ENCODE data around the gene FAM107B. TPM values are rescaled to one million over a fixed set of nuclear protein-coding genes. Genes with fewer than 3 reads are reported as not detected.

Gene FAM107B
- total and polyA plus RNA-seq, 8 donors = 22.6 to 105 (median 54.5) TPM

GRCh38 chr10:14667280-14667679 is 107.4 kb downstream of the FAM107B start:
- no peaks in the 10 kb centered on the region for H3K9me3 ChIP-seq
- H3K27ac ChIP-seq = no peak overlapping the region
- FAIRE-seq (peak; percentile 29), ATAC-seq (no peak), DNase-seq (no peak)
- no peak for TF ChIP-seq CTCF (IDR thresholded peaks at IDR 0.05)
- H3K4me1 ChIP-seq = peaks cover 4% of the 10 kb centered on the region in 3 donors
- H3K36me3 ChIP-seq = no peaks in the 10 kb centered on the region
- no peaks in the 10 kb centered on the region for H3K27me3 ChIP-seq
- H3K4me3 ChIP-seq = no peak overlapping the region
- intact Hi-C loops (cut with DNase I) = no loop called here
- 56 to 60% methylated on average over 6 of the region's 6 CpGs for WGBS, 2 donors

- Histone ChIP-seq H3K4me1 (peaks cover 4% of the 10 kb centered on the region in 3 donors), H3K4me3 (no peak overlapping the region), H3K9me3 (no peaks in the 10 kb centered on the region), H3K27ac (no peak overlapping the region), H3K36me3 (no peaks in the 10 kb centered on the region), H3K27me3 (no peaks in the 10 kb centered on the region)
- ATAC-seq (no peak), DNase-seq (no peak), FAIRE-seq (no peak)
- intact Hi-C loops (cut with DNase I) = no loop called here
- TF ChIP-seq CTCF (IDR thresholded peaks at IDR 0.05) = no peak
- WGBS, 2 donors = 84% methylated on average over 6 of the region's 6 CpGs
These were observed 108.5 kb downstream of the FAM107B start for GRCh38 chr10:14665865-14666857.

DNA sequence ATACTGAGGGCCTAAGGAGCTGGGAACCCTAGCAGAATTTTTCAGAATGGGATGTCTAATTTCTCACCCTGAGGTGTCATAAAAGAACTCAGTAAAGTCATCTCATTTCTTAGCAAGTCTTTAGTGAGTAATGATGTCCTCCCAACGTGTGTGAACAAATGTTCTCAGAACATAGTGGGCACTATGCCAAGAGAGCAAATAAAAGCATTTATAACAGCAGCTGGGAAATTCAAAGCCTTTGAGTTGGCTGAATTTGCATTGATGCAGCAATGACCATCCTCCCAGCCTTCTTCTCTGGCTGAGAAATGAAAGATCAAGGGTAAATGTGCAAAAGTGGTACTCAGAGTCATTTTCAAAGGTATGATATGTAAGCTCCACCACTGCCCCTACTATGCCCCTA is 109.4 kb downstream of the FAM107B start:
- Histone ChIP-seq H3K27me3 (no peaks in the 10 kb centered on the region), H3K9me3 (no peaks in the 10 kb centered on the region), H3K4me1 (peaks cover 3 to 4% (median 4%) of the 10 kb centered on the region in 3 donors), H3K4me3 (no peak overlapping the region), H3K36me3 (no peaks in the 10 kb centered on the region), H3K27ac (no peak overlapping the region)
- 3% methylated on average over 1 of the region's 1 CpG for WGBS, 2 donors
- TF ChIP-seq CTCF (IDR thresholded peaks at IDR 0.05) = no peak
- DNase-seq = peak in 1 of 6 donors; percentile 17
- intact Hi-C loops (cut with DNase I) = no loop called here
- no peak for FAIRE-seq
- ATAC-seq = peak; percentile 58 to 81 (median 73)

GRCh38 chr10:14664345-14664744 is 110.4 kb downstream of the FAM107B start:
- ATAC-seq = no peak
- Histone ChIP-seq H3K27ac (no peak overlapping the region), H3K9me3 (no peaks in the 10 kb centered on the region), H3K4me1 (peaks cover 0 to 4% (median 4%) of the 10 kb centered on the region in 3 donors), H3K36me3 (no peaks in the 10 kb centered on the region), H3K4me3 (no peak overlapping the region), H3K27me3 (no peaks in the 10 kb centered on the region)
- intact Hi-C loops (cut with DNase I) = no loop called here
- peak; percentile 66 for FAIRE-seq
- TF ChIP-seq CTCF (IDR thresholded peaks at IDR 0.05) = no peak
- WGBS, 2 donors = 89 to 90% methylated on average over 1 of the region's 1 CpG
- no peak for DNase-seq

DNA sequence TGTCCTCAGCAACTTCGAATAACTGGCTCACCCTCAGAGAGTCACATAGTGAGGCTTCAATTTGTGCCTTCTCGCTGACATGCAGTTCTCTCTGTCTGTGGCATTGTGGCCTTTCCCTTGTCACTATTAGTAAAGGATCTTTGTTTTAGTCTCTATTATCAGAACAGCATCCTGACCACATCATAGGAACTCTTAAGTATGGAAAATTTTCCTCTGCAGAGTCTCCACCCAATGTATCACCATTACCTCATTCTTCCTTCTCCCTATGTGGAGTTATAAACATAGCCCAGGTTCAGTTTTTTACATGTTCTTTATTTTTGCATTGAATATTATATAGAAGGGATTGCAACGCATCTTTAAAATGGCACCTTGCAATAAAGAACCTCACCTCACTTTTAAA is 112.9 kb downstream of the FAM107B start:
- Histone ChIP-seq H3K9me3 (no peaks in the 10 kb centered on the region), H3K36me3 (no peaks in the 10 kb centered on the region), H3K4me3 (no peak overlapping the region), H3K27ac (no peak overlapping the region), H3K4me1 (peaks cover 0 to 7% (median 4%) of the 10 kb centered on the region in 3 donors), H3K27me3 (no peaks in the 10 kb centered on the region)
- WGBS, 2 donors = 92 to 93% methylated on average over 3 of the region's 3 CpGs
- ATAC-seq (no peak), DNase-seq (no peak), FAIRE-seq (no peak)
- no peak for TF ChIP-seq CTCF (IDR thresholded peaks at IDR 0.05)
- intact Hi-C loops (cut with DNase I) = no loop called here

All from pancreas (tissue), 10 donors.